Retinal pigment epithelial cell (primary cell): ENCODE data around the gene GRIK1.

Experiments
- DNase-seq: peaks from one replicate; pipeline ENCODE4 v3.0.0-alpha.2; 2010; ENCODE audit warnings: low read depth
- H3K4me3 ChIP-seq: 2 replicates; pipeline ENCODE4 v1.5.1; 2011; ENCODE audit warnings: mild to moderate bottlenecking, low read length, control low read depth, moderate library complexity
- CTCF ChIP-seq: conservative IDR thresholded peaks from 2 replicates; pipeline ENCODE4 v1.5.1; 2011; ENCODE audit warnings: low read depth, low read length, control low read depth, inconsistent platforms

Gene GRIK1

GRCh38 chr21:29825936-29826335 lies 113.9 kb downstream of the GRIK1 start:
- no peak for DNase-seq
- H3K4me3 ChIP-seq = no peak overlapping the region
- TF ChIP-seq CTCF = no peak

- no peak for TF ChIP-seq CTCF
- no peak overlapping the region for H3K4me3 ChIP-seq
- DNase-seq = no peak
Measured at GRCh38 chr21:29825345-29825744, 114.5 kb downstream of the GRIK1 start.

GRCh38 chr21:29822064-29822463 lies 117.7 kb downstream of the GRIK1 start:
- no peak for TF ChIP-seq CTCF
- no peak for DNase-seq
- H3K4me3 ChIP-seq = no peak overlapping the region

- no peak for TF ChIP-seq CTCF
- no peak overlapping the region for H3K4me3 ChIP-seq
- DNase-seq = no peak
Measured at GRCh38 chr21:29821230-29821629, 118.6 kb downstream of the GRIK1 start.

GRCh38 chr21:29819675-29820326 lies 120.0 kb downstream of the GRIK1 start:
- no peak for DNase-seq
- no peak for TF ChIP-seq CTCF
- H3K4me3 ChIP-seq = no peak overlapping the region

- no peak overlapping the region for H3K4me3 ChIP-seq
- DNase-seq = no peak
- TF ChIP-seq CTCF = no peak
Measured at GRCh38 chr21:29818383-29818921, 121.3 kb downstream of the GRIK1 start.

- TF ChIP-seq CTCF = no peak
- H3K4me3 ChIP-seq = no peak overlapping the region
- no peak for DNase-seq
Measured at GRCh38 chr21:29817450-29817849, 122.3 kb downstream of the GRIK1 start.
